GM18520 (cell line): Measurements from ENCODE around the gene ZNF280D.
A peak's percentile ranks its signal among the peaks of the same experiment; 100 is the strongest.
"Not testable (repeated sequence)": the region's sequence is repeated elsewhere in the genome, so short reads cannot be mapped to it uniquely, and the experiment has no call there.

ENCODE experiments used
- ATAC-seq: cut with Tn5 transposase; IDR thresholded peaks from one replicate; pipeline ENCODE4 v1.9.1; 2021; ENCODE audit not compliant: unreplicated experiment

Gene ZNF280D

GRCh38 chr15:56718560-56718959 is 14.7 kb downstream of the ZNF280D start:
- ATAC-seq, result no peak

DNA sequence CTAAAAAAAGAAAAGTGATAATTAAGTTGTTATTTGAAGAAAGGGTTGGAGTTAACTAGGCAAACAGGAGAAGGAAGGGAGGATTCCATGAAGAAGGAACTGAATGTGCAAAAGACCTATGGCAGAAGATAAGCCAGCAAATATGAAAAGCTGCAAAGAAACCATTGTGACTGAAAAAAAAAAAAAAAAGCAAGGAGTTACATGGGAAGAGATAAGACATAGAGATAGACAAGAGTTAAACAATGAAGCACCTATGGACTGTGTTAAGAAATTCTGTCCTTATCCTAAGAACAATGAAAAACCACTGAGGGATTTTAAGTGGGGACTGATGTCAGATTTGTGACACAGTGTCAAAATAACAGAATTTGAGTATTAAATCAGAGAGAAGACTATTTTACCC is 17.0 kb downstream of the ZNF280D start:
- ATAC-seq, result no peak

- no peak for ATAC-seq
These were observed 18.1 kb downstream of the ZNF280D start for GRCh38 chr15:56715220-56715619.

GRCh38 chr15:56709502-56709901 is 23.8 kb downstream of the ZNF280D start:
- ATAC-seq, result not testable (repeated sequence)

GRCh38 chr15:56699743-56700142 is 33.6 kb downstream of the ZNF280D start:
- ATAC-seq, result peak; percentile 59

GRCh38 chr15:56698270-56698669 is 35.0 kb downstream of the ZNF280D start:
- ATAC-seq, result no peak

DNA sequence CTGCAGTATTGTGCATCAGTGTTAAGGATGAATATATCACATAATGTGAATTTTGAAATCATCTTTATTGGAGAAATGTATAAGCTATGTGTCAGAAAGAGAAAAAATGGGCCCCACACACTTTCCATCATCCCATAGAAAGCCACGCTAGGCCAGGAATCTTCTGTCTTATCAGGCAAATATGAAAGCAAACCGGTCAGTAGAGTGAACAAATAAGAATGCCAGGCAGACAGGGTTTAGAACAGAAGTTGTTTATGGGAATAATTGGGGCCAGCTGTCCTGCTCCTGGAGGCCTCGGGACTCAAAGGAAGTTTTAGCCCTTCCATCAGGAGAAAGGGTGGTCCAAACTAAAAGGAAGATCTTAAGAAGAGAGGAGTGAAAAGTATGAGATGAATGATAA is 39.5 kb downstream of the ZNF280D start:
- ATAC-seq, result no peak

DNA sequence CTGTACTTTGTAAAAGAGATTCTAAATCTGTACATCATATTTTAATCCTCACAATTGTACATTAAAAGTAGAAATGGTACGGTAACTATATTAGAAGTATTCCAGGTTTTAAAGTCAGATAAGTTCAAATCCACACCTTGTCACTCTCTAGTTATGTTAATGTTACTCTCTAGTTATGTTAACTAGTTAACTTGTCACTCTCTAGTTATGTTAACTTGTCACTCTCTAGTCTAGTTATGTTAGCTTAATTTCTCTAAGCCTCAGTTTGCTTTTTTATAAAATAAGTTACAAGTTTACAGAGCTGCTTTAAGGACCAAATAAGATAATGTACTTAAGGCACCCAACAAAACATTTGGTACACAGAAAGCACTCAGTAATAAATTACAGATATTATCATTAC is 42.6 kb downstream of the ZNF280D start:
- no peak for ATAC-seq

- ATAC-seq, result no peak
These were observed 49.4 kb downstream of the ZNF280D start for GRCh38 chr15:56683908-56684307.

- ATAC-seq, result no peak
These were observed 52.2 kb downstream of the ZNF280D start for GRCh38 chr15:56681113-56681512.

DNA sequence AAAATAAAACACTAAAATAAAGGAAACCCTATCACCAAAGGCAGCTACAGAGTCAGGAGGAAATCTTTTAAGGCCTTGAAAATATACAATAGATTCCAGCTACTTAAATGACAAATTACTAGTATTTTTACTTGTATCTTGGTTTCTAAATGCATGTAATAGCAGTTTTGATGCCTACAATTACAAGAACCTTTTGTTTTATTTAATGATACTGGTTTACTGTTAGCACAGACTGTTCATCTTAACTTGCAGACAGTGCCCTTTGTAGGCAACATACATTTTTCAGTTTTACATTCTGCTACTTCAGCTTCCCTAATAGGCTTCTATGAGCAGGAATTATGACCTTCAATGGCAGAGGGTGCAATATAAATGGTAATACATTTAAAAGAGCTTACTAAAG is 54.1 kb downstream of the ZNF280D start:
- no peak for ATAC-seq

DNA sequence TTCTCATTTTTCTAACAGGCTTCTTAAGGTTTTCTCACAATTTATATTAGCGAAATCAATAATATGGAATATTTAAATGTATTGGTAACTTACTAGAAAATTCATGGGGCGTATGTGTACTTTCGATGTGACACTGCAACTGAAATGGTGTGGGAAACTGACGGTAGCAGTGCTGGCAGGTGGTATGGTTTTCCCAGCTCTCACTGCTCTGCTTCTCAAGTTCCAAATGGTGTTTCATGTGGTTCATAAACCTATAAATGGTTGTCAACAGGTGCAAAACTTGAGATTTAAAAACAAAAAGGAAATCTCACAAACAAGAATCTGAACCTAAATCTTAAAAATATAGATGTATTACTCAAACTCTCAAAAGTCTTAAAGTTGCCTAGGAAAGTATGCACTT is 54.7 kb downstream of the ZNF280D start:
- no peak for ATAC-seq

GRCh38 chr15:56677271-56677670 is 56.0 kb downstream of the ZNF280D start:
- ATAC-seq, result no peak

DNA sequence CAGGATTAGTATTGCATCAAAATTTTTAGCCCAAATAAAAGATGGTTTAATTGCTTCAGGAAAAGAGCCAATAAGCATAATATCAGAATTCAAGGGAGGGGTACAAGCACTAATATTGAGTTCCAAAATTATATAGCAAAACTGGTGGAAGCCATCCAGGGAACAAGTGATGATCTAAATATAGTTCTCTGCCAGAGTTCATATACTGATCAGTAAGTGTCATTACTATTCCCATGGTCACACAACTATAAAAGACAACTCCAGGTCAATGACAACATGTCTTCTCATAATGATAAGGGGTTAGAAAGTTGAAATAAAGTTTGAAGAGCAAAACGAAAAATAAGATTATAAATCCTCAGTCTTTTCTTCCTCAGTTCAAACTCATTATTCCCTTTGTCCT is 57.4 kb downstream of the ZNF280D start:
- no peak for ATAC-seq

DNA sequence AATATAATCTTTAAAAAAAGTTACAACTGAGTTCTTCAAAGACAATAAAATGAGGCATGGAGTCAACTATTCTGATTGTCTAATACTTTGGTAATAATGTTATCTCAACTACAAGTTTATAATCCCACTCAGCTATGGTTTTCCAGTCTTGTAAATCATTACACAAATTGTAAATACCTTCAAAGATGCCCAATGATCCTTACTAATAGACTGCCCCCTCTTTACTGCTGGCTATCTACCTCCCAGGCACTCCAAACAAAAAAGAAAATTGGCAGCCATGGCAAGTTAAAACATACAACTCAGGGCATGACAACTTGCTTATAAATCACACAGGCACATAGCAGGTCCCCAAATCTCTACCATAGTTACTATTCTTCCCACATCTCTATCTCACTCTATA is 58.5 kb downstream of the ZNF280D start:
- no peak for ATAC-seq

DNA sequence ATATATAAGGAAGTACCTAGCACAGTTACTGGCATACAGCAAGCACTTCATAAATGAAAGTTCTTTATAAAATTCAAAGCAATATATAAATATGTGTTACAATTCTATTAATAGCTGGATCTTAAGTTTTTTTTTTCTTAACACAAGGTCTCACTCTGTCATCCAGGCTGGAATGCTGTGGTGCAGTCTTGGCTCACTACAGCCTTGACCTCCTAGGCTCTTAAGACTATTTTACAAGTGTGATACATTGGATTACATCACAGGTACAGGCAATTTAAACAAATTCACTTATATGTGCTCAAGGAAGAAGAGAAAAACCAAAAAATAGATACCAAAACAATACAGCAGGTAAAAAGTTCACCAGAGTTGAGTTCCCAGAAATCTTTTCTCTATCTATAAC is 60.6 kb downstream of the ZNF280D start:
- ATAC-seq, result no peak

DNA sequence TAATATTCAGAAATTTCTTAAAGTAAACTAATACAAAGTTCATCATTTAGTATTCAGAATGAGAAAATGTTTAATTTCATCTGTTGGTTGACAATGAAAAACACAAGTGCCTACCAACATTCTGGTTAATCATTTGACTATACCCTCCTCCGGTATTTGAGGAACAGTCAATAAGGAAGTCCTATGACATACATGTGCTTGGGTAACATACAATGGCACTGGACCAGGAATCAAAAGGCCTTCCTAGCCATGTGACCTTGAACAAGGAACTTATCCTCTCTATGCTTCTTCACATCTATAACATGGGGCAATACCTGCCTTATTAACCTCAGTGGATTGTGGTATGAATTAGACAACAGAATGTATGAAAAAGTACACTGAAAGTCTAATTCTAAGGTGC is 65.8 kb downstream of the ZNF280D start:
- ATAC-seq, result no peak

DNA sequence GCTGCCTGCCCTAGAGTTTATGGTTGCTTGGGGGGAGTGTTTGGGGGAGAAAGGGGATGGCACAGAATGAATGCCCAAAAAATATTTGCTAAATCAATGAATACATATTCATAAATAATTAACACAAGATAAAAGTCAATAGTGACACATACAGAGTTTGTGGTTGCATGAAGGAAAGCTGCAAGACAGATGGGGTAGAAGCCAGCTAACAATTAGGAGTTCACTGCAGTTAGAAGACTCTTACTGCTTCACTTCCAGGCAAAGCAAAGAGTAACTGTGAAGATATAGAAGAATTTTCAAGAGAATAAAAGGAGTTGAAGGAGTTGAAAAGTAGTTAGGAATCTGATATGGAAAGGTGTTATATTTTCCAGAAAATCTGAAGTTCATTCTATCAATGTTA is 72.4 kb downstream of the ZNF280D start:
- no peak for ATAC-seq

- ATAC-seq, result no peak
These were observed 74.1 kb downstream of the ZNF280D start for GRCh38 chr15:56659197-56659596.

GRCh38 chr15:56654624-56655023 is 78.7 kb downstream of the ZNF280D start:
- ATAC-seq, result no peak

- no peak for ATAC-seq
These were observed 79.1 kb downstream of the ZNF280D start for GRCh38 chr15:56654216-56654615.

GRCh38 chr15:56653787-56654186 is 79.5 kb downstream of the ZNF280D start:
- ATAC-seq, result no peak

GRCh38 chr15:56653107-56653506 is 80.2 kb downstream of the ZNF280D start:
- no peak for ATAC-seq

DNA sequence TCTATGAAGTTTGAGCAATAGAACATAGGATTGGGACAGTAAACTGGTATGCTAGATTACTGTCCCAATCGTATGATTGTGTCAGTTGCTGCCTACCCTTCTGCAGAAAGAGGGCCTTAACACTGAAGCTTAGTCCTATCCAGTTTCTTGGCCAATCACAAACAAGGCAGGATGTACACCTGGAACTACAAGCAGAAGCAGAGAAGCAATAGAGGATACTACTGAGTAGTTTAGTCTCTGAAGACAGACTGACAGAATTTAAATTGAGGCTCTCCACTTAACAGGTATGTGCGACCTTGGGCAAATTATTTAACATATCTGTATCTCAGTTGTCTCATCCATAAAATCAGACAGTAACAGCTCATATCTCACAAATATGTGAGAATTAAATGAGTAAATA is 85.0 kb downstream of the ZNF280D start:
- ATAC-seq, result no peak
